Thyroid gland (tissue), 4 donors: ENCODE measurements around the gene PLXNA4.

Source experiments
- CTCF ChIP-seq, 6 experiments: fragments of 200-600 bp in 3 of 6; fragments of 450-650 bp in 3 of 6; sonication (generic) in 3 of 6; IDR thresholded peaks; one replicate each; pipeline ENCODE4 v1.5.1; 2016 to 2019; ENCODE audit warnings: antibody characterized with exemption in 6 of 6, mild to moderate bottlenecking in 2 of 6, inconsistent platforms in 1 of 6, moderate library complexity in 1 of 6
- POLR2A ChIP-seq, 2 donors: fragments of 450-650 bp; IDR thresholded peaks; one replicate each; pipeline ENCODE4 v1.6.1; 2017; ENCODE audit warnings: antibody characterized with exemption in 2 of 2, mild to moderate bottlenecking in 2 of 2, moderate library complexity in 1 of 2

- TF ChIP-seq POLR2A (IDR thresholded peaks at IDR 0.05), result no peak
- TF ChIP-seq CTCF (IDR thresholded peaks at IDR 0.05), result no peak
Measured at GRCh38 chr7:132551439-132551838, 24.8 kb downstream of the PLXNA4 start.
